Panc1 (cell line): ENCODE data around the gene CD300LG.
"Not testable (repeated sequence)": the region's sequence is repeated elsewhere in the genome, so short reads cannot be mapped to it uniquely, and the experiment has no call there.

ENCODE experiments used
- CTCF ChIP-seq: fragments of 450-650 bp; IDR thresholded peaks from 2 replicates; pipeline ENCODE4 v1.5.1; 2017; ENCODE audit warnings: mild to moderate bottlenecking
- POLR2AphosphoS5 ChIP-seq: IDR thresholded peaks from 2 replicates; pipeline ENCODE4 v1.6.1; 2012; ENCODE audit warnings: mild to moderate bottlenecking, low read depth, low read length, moderate library complexity
- SIN3A ChIP-seq: IDR thresholded peaks from 2 replicates; pipeline ENCODE4 v1.6.1; 2012; ENCODE audit warnings: low read depth, mild to moderate bottlenecking, low read length, moderate library complexity, borderline replicate concordance; ENCODE audit not compliant: insufficient read depth
- TF ChIP-seq, protein P1 (sequence below), 2 experiments: IDR thresholded peaks; 2 replicates each; pipeline ENCODE4 v1.6.1; 2011 to 2012; ENCODE audit warnings: low read depth in 2 of 2, control low read depth in 1 of 2, low read length in 1 of 2, mild to moderate bottlenecking in 1 of 2, moderate library complexity in 1 of 2; ENCODE audit not compliant: insufficient read depth in 1 of 2

GRCh38 chr17:43869031-43869430 is 22.1 kb downstream of the CD300LG start:
- TF ChIP-seq CTCF, POLR2AphosphoS5, SIN3A: not testable (repeated sequence)
- TF ChIP-seq, protein P1, sequence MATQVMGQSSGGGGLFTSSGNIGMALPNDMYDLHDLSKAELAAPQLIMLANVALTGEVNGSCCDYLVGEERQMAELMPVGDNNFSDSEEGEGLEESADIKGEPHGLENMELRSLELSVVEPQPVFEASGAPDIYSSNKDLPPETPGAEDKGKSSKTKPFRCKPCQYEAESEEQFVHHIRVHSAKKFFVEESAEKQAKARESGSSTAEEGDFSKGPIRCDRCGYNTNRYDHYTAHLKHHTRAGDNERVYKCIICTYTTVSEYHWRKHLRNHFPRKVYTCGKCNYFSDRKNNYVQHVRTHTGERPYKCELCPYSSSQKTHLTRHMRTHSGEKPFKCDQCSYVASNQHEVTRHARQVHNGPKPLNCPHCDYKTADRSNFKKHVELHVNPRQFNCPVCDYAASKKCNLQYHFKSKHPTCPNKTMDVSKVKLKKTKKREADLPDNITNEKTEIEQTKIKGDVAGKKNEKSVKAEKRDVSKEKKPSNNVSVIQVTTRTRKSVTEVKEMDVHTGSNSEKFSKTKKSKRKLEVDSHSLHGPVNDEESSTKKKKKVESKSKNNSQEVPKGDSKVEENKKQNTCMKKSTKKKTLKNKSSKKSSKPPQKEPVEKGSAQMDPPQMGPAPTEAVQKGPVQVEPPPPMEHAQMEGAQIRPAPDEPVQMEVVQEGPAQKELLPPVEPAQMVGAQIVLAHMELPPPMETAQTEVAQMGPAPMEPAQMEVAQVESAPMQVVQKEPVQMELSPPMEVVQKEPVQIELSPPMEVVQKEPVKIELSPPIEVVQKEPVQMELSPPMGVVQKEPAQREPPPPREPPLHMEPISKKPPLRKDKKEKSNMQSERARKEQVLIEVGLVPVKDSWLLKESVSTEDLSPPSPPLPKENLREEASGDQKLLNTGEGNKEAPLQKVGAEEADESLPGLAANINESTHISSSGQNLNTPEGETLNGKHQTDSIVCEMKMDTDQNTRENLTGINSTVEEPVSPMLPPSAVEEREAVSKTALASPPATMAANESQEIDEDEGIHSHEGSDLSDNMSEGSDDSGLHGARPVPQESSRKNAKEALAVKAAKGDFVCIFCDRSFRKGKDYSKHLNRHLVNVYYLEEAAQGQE (IDR thresholded peaks at IDR 0.05; ENCODE audit: insufficient read depth in 1 of 2, low read depth in 2 of 2, low read length in 1 of 2), result not testable (repeated sequence)
